Caco-2 (cell line): Measurements from ENCODE around the gene EBF3. TPM values are rescaled to one million over a fixed set of nuclear protein-coding genes. Genes with fewer than 3 reads are reported as not detected.

Experiments used
- BruUV-seq: library from RNA; stranded (reverse); fragments of 400-500 nt; replicated peaks from 2 replicates; lab custom pipeline; 2021; lab: Mats Ljungman, UMichigan
- CTCF ChIA-PET: fragments of 300-600 bp; sonication (Branson Sonifier 250); formaldehyde crosslinking; loops from one replicate; lab custom pipeline; 2022; ENCODE audit warnings: antibody characterized with exemption; lab: Charles Lee
- POLR2A ChIA-PET: fragments of 300-600 bp; sonication (Branson Sonifier 250); formaldehyde crosslinking; loops from one replicate; lab custom pipeline; 2022; ENCODE audit warnings: antibody characterized with exemption; lab: Charles Lee
- DNase-seq, 2 experiments: peaks; one replicate each; pipeline versions ENCODE4 v3.0.0 to v3.0.0-alpha.2; 2020 to 2022
- H3K27me3 ChIP-seq: replicated peaks from 2 replicates; pipeline ENCODE4 v1.6.0; 2011; ENCODE audit warnings: low read length; ENCODE audit not compliant: control insufficient read depth, insufficient read depth
- H3K36me3 ChIP-seq: 2 replicates; pipeline ENCODE4 v1.5.1; 2011; ENCODE audit warnings: low read length; ENCODE audit not compliant: control insufficient read depth, insufficient read depth
- H3K4me1 ChIP-seq: fragments of 250-450 bp; sonication (Bioruptor Pico); 2 replicates; pipeline ENCODE4 v1.5.1; 2020; ENCODE audit warnings: mild to moderate bottlenecking
- H3K4me3 ChIP-seq: 2 replicates; pipeline ENCODE4 v1.5.1; 2011; ENCODE audit warnings: low read depth, mild to moderate bottlenecking, control low read depth, low read length
- H3K9me3 ChIP-seq: fragments of 250-450 bp; sonication (Bioruptor Pico); 2 replicates; pipeline ENCODE4 v1.5.1; 2020; ENCODE audit warnings: mild to moderate bottlenecking, moderate library complexity
- H3K27ac Mint-ChIP-seq: one replicate; pipeline ENCODE4 v1.8.0; 2022; ENCODE audit warnings: mixed read lengths; ENCODE audit not compliant: unreplicated experiment
- H3K27me3 Mint-ChIP-seq: one replicate; pipeline ENCODE4 v1.8.0; 2022; ENCODE audit warnings: mixed read lengths; ENCODE audit not compliant: insufficient read depth, unreplicated experiment
- H3K36me3 Mint-ChIP-seq: one replicate; pipeline ENCODE4 v1.8.0; 2022; ENCODE audit warnings: mild to moderate bottlenecking, mixed read lengths; ENCODE audit not compliant: insufficient read depth, unreplicated experiment
- H3K4me1 Mint-ChIP-seq: one replicate; pipeline ENCODE4 v1.8.0; 2022; ENCODE audit warnings: low read depth, mixed read lengths; ENCODE audit not compliant: unreplicated experiment
- H3K4me3 Mint-ChIP-seq: one replicate; pipeline ENCODE4 v1.8.0; 2022; ENCODE audit warnings: mild to moderate bottlenecking, moderate library complexity, mixed read lengths; ENCODE audit not compliant: unreplicated experiment
- H3K9me3 Mint-ChIP-seq: one replicate; pipeline ENCODE4 v1.8.0; 2022; ENCODE audit warnings: mixed read lengths; ENCODE audit not compliant: unreplicated experiment
- intact Hi-C: fragments of 100-400 bp; cut with micrococcal nuclease; formaldehyde crosslinking; loops from one replicate; pipeline ENCODE4 v1.10.0; 2022; ENCODE audit not compliant: unreplicated experiment
- total RNA-seq: library from RNA; stranded (reverse); gene quantifications from 2 replicates; pipeline ENCODE4 v1.2.3, GENCODE V29; 2022
- TF ChIP-seq, protein P1 (sequence below), 2 experiments: fragments of 200-600 bp in 1 of 2; IDR thresholded peaks; 1 replicate in 1 of 2; 2 replicates in 1 of 2; pipeline versions ENCODE4 v1.5.1 to v1.8.0; 2011 to 2022; ENCODE audit warnings: antibody characterized with exemption in 1 of 2, control low read depth in 1 of 2, inconsistent platforms in 1 of 2, low read depth in 1 of 2, low read length in 1 of 2, mild to moderate bottlenecking in 1 of 2, moderate library complexity in 1 of 2; ENCODE audit not compliant: insufficient read depth in 1 of 2, severe bottlenecking in 1 of 2, unreplicated experiment in 1 of 2

EBF3 gene
- total RNA-seq, 1 experiment from 2014 or later = 0.79 TPM

DNA sequence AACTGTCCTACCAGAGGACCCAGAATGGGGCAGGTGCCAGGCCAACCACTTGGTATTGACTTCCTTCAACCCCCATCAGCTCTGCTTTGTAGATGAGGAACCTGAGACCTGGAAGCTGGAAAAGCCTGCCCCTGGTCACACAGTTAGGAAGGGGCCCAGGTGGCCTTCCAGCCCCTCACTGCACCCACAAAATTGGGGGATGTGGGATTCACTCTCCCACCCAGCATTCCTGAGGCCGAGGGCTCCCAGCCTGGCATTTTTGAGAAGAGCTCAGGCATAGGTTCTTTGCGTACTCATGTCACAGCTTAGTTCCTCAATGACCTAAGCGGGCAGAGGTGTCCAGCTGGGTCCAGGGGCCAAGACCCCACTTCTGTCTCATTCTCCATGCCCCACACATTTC is 46.1 kb downstream of the EBF3 start:
- Histone ChIP-seq H3K27me3 (no peaks in the 10 kb centered on the region), H3K4me1 (no peaks in the 10 kb centered on the region), H3K36me3 (no peaks in the 10 kb centered on the region), H3K4me3 (no peak overlapping the region), H3K9me3 (no peaks in the 10 kb centered on the region)
- CTCF ChIA-PET = interaction anchor here (1.0 kb wide), 1 partner anchor 29 kb away, joined by 5 read pairs; no protein-coding TSS in a partner anchor
- H3K27ac Mint-ChIP-seq = no peak overlapping the region
- TF ChIP-seq, protein P1, sequence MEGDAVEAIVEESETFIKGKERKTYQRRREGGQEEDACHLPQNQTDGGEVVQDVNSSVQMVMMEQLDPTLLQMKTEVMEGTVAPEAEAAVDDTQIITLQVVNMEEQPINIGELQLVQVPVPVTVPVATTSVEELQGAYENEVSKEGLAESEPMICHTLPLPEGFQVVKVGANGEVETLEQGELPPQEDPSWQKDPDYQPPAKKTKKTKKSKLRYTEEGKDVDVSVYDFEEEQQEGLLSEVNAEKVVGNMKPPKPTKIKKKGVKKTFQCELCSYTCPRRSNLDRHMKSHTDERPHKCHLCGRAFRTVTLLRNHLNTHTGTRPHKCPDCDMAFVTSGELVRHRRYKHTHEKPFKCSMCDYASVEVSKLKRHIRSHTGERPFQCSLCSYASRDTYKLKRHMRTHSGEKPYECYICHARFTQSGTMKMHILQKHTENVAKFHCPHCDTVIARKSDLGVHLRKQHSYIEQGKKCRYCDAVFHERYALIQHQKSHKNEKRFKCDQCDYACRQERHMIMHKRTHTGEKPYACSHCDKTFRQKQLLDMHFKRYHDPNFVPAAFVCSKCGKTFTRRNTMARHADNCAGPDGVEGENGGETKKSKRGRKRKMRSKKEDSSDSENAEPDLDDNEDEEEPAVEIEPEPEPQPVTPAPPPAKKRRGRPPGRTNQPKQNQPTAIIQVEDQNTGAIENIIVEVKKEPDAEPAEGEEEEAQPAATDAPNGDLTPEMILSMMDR (IDR thresholded peaks at IDR 0.05; ENCODE audit: insufficient read depth in 1 of 2, low read depth in 1 of 2, low read length in 1 of 2, severe bottlenecking in 1 of 2, unreplicated experiment in 1 of 2) = no peak
- H3K36me3 Mint-ChIP-seq = no peaks in the 10 kb centered on the region
- no peak overlapping the region for H3K4me3 Mint-ChIP-seq
- DNase-seq = no peak
- no peaks in the 10 kb centered on the region for H3K9me3 Mint-ChIP-seq
- POLR2A ChIA-PET = no interaction called here
- no TSS peak for BruUV-seq
- no peaks in the 10 kb centered on the region for H3K27me3 Mint-ChIP-seq
- intact Hi-C loops = no loop called here
- H3K4me1 Mint-ChIP-seq = no peaks in the 10 kb centered on the region

DNA sequence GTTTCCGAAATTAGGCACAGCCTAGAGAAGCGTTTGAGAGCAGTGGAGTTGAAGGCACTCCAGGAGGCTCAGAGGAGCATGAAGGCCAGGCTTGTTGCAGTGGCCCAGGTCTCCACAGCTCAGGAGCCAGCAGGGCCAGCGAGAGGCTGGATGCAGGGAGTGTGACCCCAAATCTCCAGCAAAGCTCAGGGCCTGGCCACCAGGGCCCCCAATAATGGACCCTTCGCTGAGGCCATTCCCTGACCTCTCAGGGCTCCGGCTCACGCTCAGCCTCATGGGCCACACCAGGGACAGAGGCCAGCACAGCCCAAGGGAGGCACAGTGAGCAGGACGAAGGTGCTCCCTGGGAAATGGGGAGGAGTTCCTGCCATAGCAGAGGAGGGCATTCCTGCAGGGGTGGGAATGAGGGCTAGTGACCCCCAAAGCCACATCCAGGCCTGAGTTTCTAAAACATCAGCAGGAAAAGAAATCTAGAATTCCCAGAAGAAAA is 47.5 kb downstream of the EBF3 start:
- Histone ChIP-seq H3K36me3 (no peaks in the 10 kb centered on the region), H3K9me3 (no peaks in the 10 kb centered on the region), H3K4me1 (no peaks in the 10 kb centered on the region), H3K27me3 (no peaks in the 10 kb centered on the region), H3K4me3 (no peak overlapping the region)
- no TSS peak for BruUV-seq
- no peak overlapping the region for H3K27ac Mint-ChIP-seq
- H3K36me3 Mint-ChIP-seq = no peaks in the 10 kb centered on the region
- H3K4me1 Mint-ChIP-seq = no peaks in the 10 kb centered on the region
- ChIA-PET CTCF (no interaction called here), POLR2A (no interaction called here)
- H3K9me3 Mint-ChIP-seq = no peaks in the 10 kb centered on the region
- H3K27me3 Mint-ChIP-seq = no peaks in the 10 kb centered on the region
- no peak for DNase-seq
- TF ChIP-seq, protein P1 (IDR thresholded peaks at IDR 0.05; ENCODE audit: insufficient read depth in 1 of 2, low read depth in 1 of 2, low read length in 1 of 2, severe bottlenecking in 1 of 2, unreplicated experiment in 1 of 2) = no peak
- intact Hi-C loops = no loop called here
- no peak overlapping the region for H3K4me3 Mint-ChIP-seq

DNA sequence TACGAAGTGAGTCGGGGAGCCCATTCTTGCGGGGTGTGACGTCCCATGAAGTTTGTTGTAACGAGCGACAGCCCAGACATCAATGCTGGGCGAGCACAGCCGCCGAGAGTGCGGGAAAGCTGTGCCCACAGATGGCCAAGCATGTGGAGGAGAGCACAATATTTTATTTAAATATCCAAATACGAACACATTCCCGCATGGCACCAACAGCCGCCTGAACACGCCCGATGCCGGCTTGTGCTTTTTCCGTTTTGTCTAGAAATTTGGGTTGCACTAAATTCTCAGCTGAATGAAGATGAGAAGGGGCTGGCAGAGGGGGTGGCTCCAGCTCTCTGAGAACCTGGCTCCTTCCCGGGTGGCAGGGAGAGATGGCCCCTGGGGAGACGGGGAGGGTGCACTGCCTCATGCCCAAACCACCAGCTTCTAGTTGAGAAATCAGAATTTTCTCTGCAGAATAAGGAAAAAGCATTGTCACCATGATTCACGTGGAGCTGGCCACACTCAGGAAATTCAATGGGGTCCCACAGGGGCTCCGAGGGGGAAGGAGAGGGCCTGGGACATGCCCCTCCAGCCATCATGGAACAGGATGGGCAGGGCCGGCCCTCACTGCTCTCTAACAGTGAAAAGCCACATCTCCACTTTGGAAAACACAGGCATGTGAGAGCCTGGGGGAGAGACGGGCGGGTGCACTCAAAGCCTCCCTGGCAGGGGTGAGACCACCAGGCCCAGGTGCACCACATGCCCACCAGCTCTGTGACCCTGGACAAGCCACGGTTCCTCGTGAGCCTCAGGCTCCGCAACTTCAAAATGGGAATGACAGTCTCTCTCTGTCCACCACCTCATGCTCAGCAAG is 48.3 kb downstream of the EBF3 start:
- Histone ChIP-seq H3K9me3 (no peaks in the 10 kb centered on the region), H3K27me3 (no peaks in the 10 kb centered on the region), H3K4me1 (no peaks in the 10 kb centered on the region), H3K4me3 (no peak overlapping the region), H3K36me3 (no peaks in the 10 kb centered on the region)
- Mint-ChIP-seq H3K4me3 (no peak overlapping the region), H3K27me3 (peaks cover under 1% of the 10 kb centered on the region), H3K9me3 (no peaks in the 10 kb centered on the region), H3K4me1 (no peaks in the 10 kb centered on the region), H3K36me3 (no peaks in the 10 kb centered on the region), H3K27ac (no peak overlapping the region)
- ChIA-PET CTCF (no interaction called here), POLR2A (no interaction called here)
- BruUV-seq = no TSS peak
- intact Hi-C loops = no loop called here
- TF ChIP-seq, protein P1 (IDR thresholded peaks at IDR 0.05; ENCODE audit: insufficient read depth in 1 of 2, low read depth in 1 of 2, low read length in 1 of 2, severe bottlenecking in 1 of 2, unreplicated experiment in 1 of 2) = no peak
- DNase-seq = no peak
